Lower lobe of right lung (tissue), 2 donors: Measurements from ENCODE around the gene LHX5. TPM values are rescaled to one million over a fixed set of nuclear protein-coding genes. Genes with fewer than 3 reads are reported as not detected.

Source experiments
- ATAC-seq, 2 donors: fragments of 200-7000 bp; cut with Tn5 transposase; one replicate each; pipeline ENCODE4 v1.9.1; 2020 to 2022; ENCODE audit warnings: mild to moderate bottlenecking in 2 of 2, moderate library complexity in 2 of 2
- DNase-seq: peaks from one replicate; pipeline ENCODE4 v3.0.0-alpha.2; 2020
- H3K27ac ChIP-seq: fragments of 200-600 bp; one replicate; pipeline ENCODE4 v1.8.0; 2022
- H3K27me3 ChIP-seq: fragments of 200-600 bp; one replicate; pipeline ENCODE4 v1.8.0; 2022; ENCODE audit warnings: low read depth
- H3K36me3 ChIP-seq: fragments of 200-600 bp; one replicate; pipeline ENCODE4 v1.8.0; 2022; ENCODE audit warnings: mild to moderate bottlenecking
- H3K4me1 ChIP-seq: fragments of 200-600 bp; one replicate; pipeline ENCODE4 v1.8.0; 2022
- H3K4me3 ChIP-seq: fragments of 200-600 bp; one replicate; pipeline ENCODE4 v1.8.0; 2022; ENCODE audit warnings: mild to moderate bottlenecking
- H3K9me3 ChIP-seq: fragments of 200-600 bp; one replicate; pipeline ENCODE4 v1.8.0; 2022
- CTCF ChIP-seq: fragments of 200-600 bp; IDR thresholded peaks from one replicate; pipeline ENCODE4 v1.8.0; 2022; ENCODE audit warnings: antibody characterized with exemption, mild to moderate bottlenecking
- intact Hi-C: fragments of 100-400 bp; cut with DNase I; formaldehyde crosslinking; loops from one replicate; pipeline ENCODE4 v1.11.0; 2022
- total RNA-seq: library from RNA; stranded (reverse); fragmentation: NEBNext Ultra II Directional; extraction: Animal tissue kit (Norgen Biotek cat#: 25700); gene quantifications from one replicate; pipeline ENCODE4 v1.2.1, GENCODE V29; 2021
- donor health status: DM: no; HTN: yes; CAD: no; lungs with severe emphysema.

Gene LHX5
- total RNA-seq, 1 donor from 2014 or later: not detected

- H3K27ac ChIP-seq: no peak overlapping the region
- ATAC-seq (no peak), DNase-seq (no peak)
- TF ChIP-seq CTCF: no peak
- intact Hi-C loops: no loop called here
- H3K4me1 ChIP-seq: no peaks in the 10 kb centered on the region
- peaks cover 95% of the 10 kb centered on the region for H3K27me3 ChIP-seq
- no peaks in the 10 kb centered on the region for H3K9me3 ChIP-seq
- no peaks in the 10 kb centered on the region for H3K36me3 ChIP-seq
- no peak overlapping the region for H3K4me3 ChIP-seq
Observed at GRCh38 chr12:113473400-113473799, 1.7 kb upstream of the LHX5 start.

- peaks cover 8% of the 10 kb centered on the region for H3K4me1 ChIP-seq
- TF ChIP-seq CTCF: no peak
- DNase-seq: no peak
Observed at GRCh38 chr12:113472191-113473121, 785 bp upstream of the LHX5 start.

GRCh38 chr12:113470871-113471618, 626 bp downstream of the LHX5 start:
- ATAC-seq: no peak
- Histone ChIP-seq H3K9me3 (no peaks in the 10 kb centered on the region), H3K27me3 (peaks cover 99% of the 10 kb centered on the region), H3K27ac (no peak overlapping the region), H3K4me1 (peaks cover 12% of the 10 kb centered on the region), H3K4me3 (no peak overlapping the region), H3K36me3 (no peaks in the 10 kb centered on the region)
- intact Hi-C loops: no loop called here
- TF ChIP-seq CTCF: no peak
- DNase-seq: no peak

More at GRCh38 chr12:113472191-113473121, 785 bp upstream of the LHX5 start:
- H3K27me3 ChIP-seq: peaks cover 95% of the 10 kb centered on the region
- intact Hi-C loops: no loop called here
- no peak overlapping the region for H3K27ac ChIP-seq
- H3K4me3 ChIP-seq: no peak overlapping the region
- no peaks in the 10 kb centered on the region for H3K36me3 ChIP-seq
- no peak for ATAC-seq
- H3K9me3 ChIP-seq: no peaks in the 10 kb centered on the region

- no peak for TF ChIP-seq CTCF
- no peaks in the 10 kb centered on the region for H3K36me3 ChIP-seq
- intact Hi-C loops: no loop called here
- H3K4me3 ChIP-seq: no peak overlapping the region
- peaks cover 99% of the 10 kb centered on the region for H3K27me3 ChIP-seq
- no peaks in the 10 kb centered on the region for H3K9me3 ChIP-seq
- ATAC-seq (no peak), DNase-seq (no peak)
- H3K4me1 ChIP-seq: peaks cover 17% of the 10 kb centered on the region
- H3K27ac ChIP-seq: no peak overlapping the region
Observed at GRCh38 chr12:113469949-113470743, 1.5 kb downstream of the LHX5 start.
